H1 (cell line): ENCODE measurements around the gene PLOD1. TPM values are rescaled to one million over a fixed set of nuclear protein-coding genes. Genes with fewer than 3 reads are reported as not detected.

Source experiments
- CTCF ChIA-PET: fragments of 300-600 bp; sonication (Branson Sonifier 250); formaldehyde crosslinking; loops from one replicate; lab custom pipeline; 2021; ENCODE audit not compliant: partially characterized antibody; lab: Charles Lee
- POLR2A ChIA-PET: fragments of 300-600 bp; sonication (Branson Sonifier 250); formaldehyde crosslinking; loops from one replicate; lab custom pipeline; 2021; ENCODE audit warnings: inconsistent platforms; ENCODE audit not compliant: partially characterized antibody; lab: Charles Lee
- DNase-seq, 2 experiments: peaks; one replicate each; pipeline versions ENCODE4 v3.0.0 to v3.0.0-alpha.2; 2010 to 2022; ENCODE audit warnings: low spot score in 2 of 2, low read depth in 1 of 2, mixed read lengths in 1 of 2
- FAIRE-seq: peaks from 2 replicates; lab custom pipeline; 2011; peaks lifted over from hg19 to GRCh38; lab: Jason Lieb, UNC
- H2AFZ ChIP-seq: 2 replicates; pipeline ENCODE4 v1.8.1; 2012; ENCODE audit warnings: low read length, inconsistent platforms
- H2AK5ac ChIP-seq: 2 replicates; pipeline ENCODE4 v1.6.1; 2013; ENCODE audit warnings: low read depth, low read length
- H2BK120ac ChIP-seq: replicated peaks from 2 replicates; pipeline ENCODE3; 2013; ENCODE audit warnings: low read depth, low read length, inconsistent platforms
- H2BK12ac ChIP-seq: 2 replicates; pipeline ENCODE4 v1.6.1; 2013; ENCODE audit warnings: low read depth, low read length
- H2BK15ac ChIP-seq: 2 replicates; pipeline ENCODE4 v1.6.1; 2013; ENCODE audit warnings: low read length
- H2BK20ac ChIP-seq: 2 replicates; pipeline ENCODE4 v1.6.1; 2013; ENCODE audit warnings: low read length
- H2BK5ac ChIP-seq: 2 replicates; pipeline ENCODE4 v1.6.1; 2013; ENCODE audit warnings: low read depth, low read length
- H3K14ac ChIP-seq: 2 replicates; pipeline ENCODE4 v1.6.1; 2013; ENCODE audit warnings: inconsistent platforms; ENCODE audit not compliant: insufficient read length
- H3K18ac ChIP-seq: 2 replicates; pipeline ENCODE4 v1.6.1; 2013; ENCODE audit warnings: low read length; ENCODE audit errors: extremely low read depth
- H3K23ac ChIP-seq: 2 replicates; pipeline ENCODE4 v1.6.1; 2013; ENCODE audit warnings: inconsistent platforms; ENCODE audit not compliant: insufficient read length
- H3K23me2 ChIP-seq: 2 replicates; pipeline ENCODE4 v1.6.1; 2013; ENCODE audit warnings: low read depth, low read length
- H3K27ac ChIP-seq: 2 replicates; pipeline ENCODE4 v1.6.1; 2011; ENCODE audit warnings: low read depth, low read length, inconsistent platforms
- H3K27me3 ChIP-seq, 4 experiments: replicated peaks in 1 of 4; 1 replicate in 1 of 4; 2 replicates in 3 of 4; pipeline versions ENCODE4 v1.6.1 to v1.8.1; 2011 to 2013; ENCODE audit warnings: low read length in 3 of 4, mild to moderate bottlenecking in 3 of 4, inconsistent platforms in 2 of 4, mixed read lengths in 2 of 4, moderate library complexity in 1 of 4; ENCODE audit not compliant: control insufficient read depth in 3 of 4, insufficient read depth in 3 of 4; ENCODE audit errors: extremely low read depth in 1 of 4
- H3K36me3 ChIP-seq, 4 experiments: 2 replicates each; pipeline versions ENCODE4 v1.6.1 to v1.8.1; 2011 to 2013; ENCODE audit warnings: mild to moderate bottlenecking in 4 of 4, low read length in 3 of 4, moderate library complexity in 2 of 4, control low read depth in 1 of 4, inconsistent platforms in 1 of 4; ENCODE audit not compliant: insufficient read depth in 4 of 4, control insufficient read depth in 2 of 4
- H3K4ac ChIP-seq: replicated peaks from 2 replicates; pipeline ENCODE3; 2013; ENCODE audit warnings: low read length, low read depth, mixed read lengths, inconsistent platforms; ENCODE audit not compliant: insufficient read length
- H3K4me1 ChIP-seq, 4 experiments: replicated peaks in 1 of 4; 1 replicate in 1 of 4; 2 replicates in 3 of 4; pipeline versions ENCODE4 v1.6.1 to v1.8.1; 2011 to 2013; ENCODE audit warnings: low read length in 3 of 4, inconsistent platforms in 2 of 4, mixed read lengths in 1 of 4; ENCODE audit not compliant: insufficient read depth in 4 of 4, control insufficient read depth in 3 of 4
- H3K4me2 ChIP-seq, 2 experiments: 2 replicates each; pipeline versions ENCODE4 v1.6.1 to v1.8.1; 2011 to 2013; ENCODE audit warnings: low read depth in 2 of 2, low read length in 2 of 2, control low read depth in 1 of 2, inconsistent platforms in 1 of 2, mild to moderate bottlenecking in 1 of 2; ENCODE audit not compliant: insufficient read depth in 1 of 2
- H3K4me3 ChIP-seq, 4 experiments: fragments of 200-600, 300-600 bp in 1 of 4; sonication (generic), shearing (Covaris generic), sonication (Bioruptor Twin) in 1 of 4; 2 replicates each; pipeline versions ENCODE4 v1.5.1 to v1.8.1; 2011 to 2016; ENCODE audit warnings: low read length in 4 of 4, low read depth in 3 of 4, control low read depth in 2 of 4, inconsistent platforms in 2 of 4, mild to moderate bottlenecking in 2 of 4, mixed read lengths in 1 of 4, moderate library complexity in 1 of 4; ENCODE audit not compliant: insufficient read depth in 2 of 4; ENCODE audit errors: extremely low read depth in 1 of 4
- H3K56ac ChIP-seq: replicated peaks from 2 replicates; pipeline ENCODE3; 2013; ENCODE audit warnings: low read depth, mild to moderate bottlenecking, mixed read lengths, low read length, inconsistent platforms; ENCODE audit not compliant: insufficient read length
- H3K79me1 ChIP-seq: 2 replicates; pipeline ENCODE4 v1.6.1; 2013; ENCODE audit warnings: low read depth, low read length, control low read depth
- H3K79me2 ChIP-seq, 2 experiments: 2 replicates each; pipeline versions ENCODE4 v1.6.1 to v1.8.1; 2012 to 2013; ENCODE audit warnings: low read length in 2 of 2, mild to moderate bottlenecking in 2 of 2, inconsistent platforms in 1 of 2; ENCODE audit not compliant: insufficient read depth in 2 of 2, control insufficient read depth in 1 of 2
- H3K9ac ChIP-seq, 4 experiments: replicated peaks in 1 of 4; 1 replicate in 1 of 4; 2 replicates in 3 of 4; pipeline versions ENCODE4 v1.6.1 to v1.8.1; 2011 to 2013; ENCODE audit warnings: low read depth in 3 of 4, low read length in 3 of 4, control low read depth in 2 of 4, mild to moderate bottlenecking in 2 of 4, moderate library complexity in 2 of 4, inconsistent platforms in 1 of 4; ENCODE audit errors: extremely low read depth in 1 of 4
- H3K9me3 ChIP-seq, 2 experiments: 2 replicates each; pipeline versions ENCODE4 v1.6.1 to v1.8.1; 2012 to 2013; ENCODE audit warnings: mild to moderate bottlenecking in 2 of 2, moderate library complexity in 2 of 2, control low read depth in 1 of 2, inconsistent platforms in 1 of 2, low read depth in 1 of 2, low read length in 1 of 2, mixed read lengths in 1 of 2; ENCODE audit not compliant: insufficient read depth in 2 of 2
- H4K20me1 ChIP-seq, 2 experiments: replicated peaks in 1 of 2; 2 replicates each; pipeline versions ENCODE3 to v1.8.1; 2011 to 2013; ENCODE audit warnings: inconsistent platforms in 2 of 2, low read length in 2 of 2, mild to moderate bottlenecking in 1 of 2; ENCODE audit not compliant: insufficient read depth in 2 of 2, control insufficient read depth in 1 of 2
- H4K5ac ChIP-seq: 2 replicates; pipeline ENCODE4 v1.6.1; 2013; ENCODE audit warnings: low read length, low read depth, mixed read lengths, inconsistent platforms; ENCODE audit not compliant: insufficient read length
- H4K8ac ChIP-seq: 2 replicates; pipeline ENCODE4 v1.8.0; 2013; ENCODE audit warnings: mild to moderate bottlenecking, moderate library complexity, low read length, inconsistent platforms; ENCODE audit not compliant: insufficient read depth; ENCODE audit errors: extremely low read depth
- H4K91ac ChIP-seq: replicated peaks from 2 replicates; pipeline ENCODE3; 2013; ENCODE audit warnings: low read length, mixed read lengths, inconsistent platforms; ENCODE audit not compliant: insufficient read length
- BCL11A ChIP-seq, 2 experiments: IDR thresholded peaks; one replicate each; pipeline ENCODE4 v1.6.1; 2011; ENCODE audit warnings: low read depth in 2 of 2, low read length in 2 of 2, mild to moderate bottlenecking in 2 of 2
- EP300 ChIP-seq, 2 experiments: IDR thresholded peaks; 1 replicate in 1 of 2; 2 replicates in 1 of 2; pipeline ENCODE4 v1.6.1; 2011 to 2012; ENCODE audit warnings: low read depth in 2 of 2, low read length in 2 of 2, mild to moderate bottlenecking in 2 of 2, borderline replicate concordance in 1 of 2, inconsistent platforms in 1 of 2, moderate library complexity in 1 of 2
- GABPA ChIP-seq: IDR thresholded peaks from 2 replicates; pipeline ENCODE4 v1.6.1; 2011; ENCODE audit warnings: mild to moderate bottlenecking, low read length, moderate library complexity, borderline replicate concordance; ENCODE audit not compliant: insufficient read depth
- GTF2F1 ChIP-seq: IDR thresholded peaks from 2 replicates; pipeline ENCODE4 v1.6.1; 2012; ENCODE audit warnings: low read depth, low read length, improper control_type of control experiment, borderline replicate concordance
- HDAC2 ChIP-seq, 2 experiments: fragments of 300-600 bp in 1 of 2; sonication (generic) in 1 of 2; IDR thresholded peaks; 2 replicates each; pipeline ENCODE4 v1.6.1; 2011 to 2012; ENCODE audit warnings: low read depth in 2 of 2, low read length in 2 of 2, mild to moderate bottlenecking in 2 of 2, moderate library complexity in 2 of 2, borderline replicate concordance in 1 of 2, inconsistent platforms in 1 of 2
- KDM1A ChIP-seq: fragments of 200-600, 300-600 bp; sonication (generic); IDR thresholded peaks from 2 replicates; pipeline ENCODE4 v1.7.1; 2016; ENCODE audit warnings: mild to moderate bottlenecking, low read length, borderline replicate concordance
- SIN3A ChIP-seq, 2 experiments: IDR thresholded peaks in 1 of 2; conservative IDR thresholded peaks in 1 of 2; 2 replicates each; pipeline ENCODE4 v1.6.1; 2011 to 2012; ENCODE audit warnings: low read length in 2 of 2, improper control_type of control experiment in 1 of 2, low read depth in 1 of 2, mild to moderate bottlenecking in 1 of 2
- SP4 ChIP-seq: IDR thresholded peaks from 2 replicates; pipeline ENCODE4 v1.6.1; 2012; ENCODE audit warnings: low read length, inconsistent platforms
- TBP ChIP-seq: IDR thresholded peaks from 2 replicates; pipeline ENCODE4 v1.6.1; 2011; ENCODE audit warnings: low read depth, low read length, improper control_type of control experiment
- TEAD4 ChIP-seq: IDR thresholded peaks from 2 replicates; pipeline ENCODE4 v1.6.1; 2012; ENCODE audit warnings: low read depth, low read length, inconsistent platforms, mixed read lengths
- WGBS, 2 experiments: shearing (Covaris generic) in 1 of 2; methylation state at CpG; one replicate each; pipeline versions ENCODE4 v1.1.6 to v1.1.7; 2013 to 2015; ENCODE audit warnings: low lambda C conversion rate in 2 of 2, mixed read lengths in 2 of 2, inconsistent platforms in 1 of 2, low coverage in 1 of 2, missing lambda C conversion rate in 1 of 2; ENCODE audit not compliant: insufficient replicate concordance in 2 of 2, insufficient coverage in 1 of 2, insufficient read length in 1 of 2; ENCODE audit errors: extremely low coverage in 1 of 2, missing lambda C conversion rate in 1 of 2; 5-methylcytosine and 5-hydroxymethylcytosine counted together
- polyA plus RNA-seq, 7 experiments: library from polyadenylated mRNA; depleted of rRNA in 3 of 7; stranded (reverse) in 5 of 7; unstranded in 2 of 7; fragments of >200 nt in 5 of 7; fragments of 200-250 nt in 2 of 7; gene quantifications; 1 replicate in 5 of 7; 2 replicates in 1 of 7; 4 replicates in 1 of 7; pipeline versions ENCODE4 v1.2.1 to v1.2.3, GENCODE V29; 2011 to 2013; ENCODE audit warnings: missing spikeins in 2 of 7, mixed read lengths in 2 of 7
- total RNA-seq: library from RNA; stranded (reverse); fragmentation: NEBNext Ultra II Directional; extraction: Animal tissue kit (Norgen Biotek cat#: 25700); gene quantifications from 2 replicates; pipeline ENCODE4 v1.2.1, GENCODE V29; 2021
- TF ChIP-seq, protein P1 (sequence below): IDR thresholded peaks from 2 replicates; pipeline ENCODE4 v1.6.1; 2011; ENCODE audit warnings: low read depth, mild to moderate bottlenecking, low read length; ENCODE audit not compliant: insufficient read depth

The PLOD1 gene
- total and polyA plus RNA-seq, 2 of the 8 experiments (the other 6 are each of a cell fraction or from before 2014, with no cell fraction given), result 44.9 to 51.8 TPM

DNA sequence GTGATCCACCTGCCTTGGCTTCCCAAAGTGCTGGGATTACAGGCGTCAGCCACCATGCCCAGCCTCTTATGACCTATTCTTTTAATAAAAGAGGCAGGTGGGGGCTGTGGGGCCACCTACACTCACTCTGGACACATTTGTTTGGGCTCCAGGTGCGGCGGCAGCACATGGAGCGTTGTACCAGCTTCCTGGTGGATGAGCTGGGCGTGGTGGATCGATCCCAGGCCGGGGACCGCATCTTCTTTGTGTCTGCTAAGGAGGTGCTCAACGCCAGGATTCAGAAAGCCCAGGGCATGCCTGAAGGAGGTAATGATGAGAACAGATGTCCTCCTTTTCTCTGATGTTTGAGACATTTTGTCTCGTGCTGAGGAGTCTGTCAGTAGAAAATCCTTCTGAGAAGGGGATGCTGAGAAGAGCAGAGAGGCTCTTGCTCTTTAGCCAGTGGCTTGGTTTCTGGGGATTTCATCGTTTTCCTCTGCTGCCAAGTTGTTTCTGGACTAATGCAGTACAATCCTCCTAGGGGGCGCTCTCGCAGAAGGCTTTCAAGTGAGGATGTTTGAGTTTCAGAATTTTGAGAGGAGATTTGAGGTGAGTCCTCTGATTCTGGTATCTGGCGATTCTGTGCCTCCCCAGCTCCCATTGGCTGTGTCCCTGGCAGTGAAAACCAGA is 66.9 kb downstream of the PLOD1 start:
- H3K36me3 ChIP-seq, result peaks cover 38 to 75% (median 58%) of the 10 kb centered on the region in 4 experiments
- no peak overlapping the region for H3K4ac ChIP-seq
- no peak overlapping the region for H3K18ac ChIP-seq
- H2AK5ac ChIP-seq, result no peak overlapping the region
- no peak overlapping the region for H2BK12ac ChIP-seq
- DNase-seq, result peak in 1 of 2 experiments; percentile 83
- H4K91ac ChIP-seq, result no peak overlapping the region
- CTCF ChIA-PET, result interaction anchor here (1.0 to 3.2 kb wide), 17 partner anchors 9 to 216 kb away, joined by 3 to 26 read pairs (median 4); partner anchors contain the start of gene MIIP
- 78% methylated on average over 14 of the region's 14 CpGs; no CpG with 5 or more reads in 1 of the 2 experiments for WGBS, 2 experiments
- no peaks in the 10 kb centered on the region for H3K23me2 ChIP-seq
- peaks cover 0 to 11% of the 10 kb centered on the region in 2 experiments for H4K20me1 ChIP-seq
- no peaks in the 10 kb centered on the region; the same call in 1 of the 2 replicates for H3K79me1 ChIP-seq
- H3K4me1 ChIP-seq, result no peaks in the 10 kb centered on the region
- no peak overlapping the region for H3K23ac ChIP-seq
- H3K9me3 ChIP-seq, result no peaks in the 10 kb centered on the region
- no peaks in the 10 kb centered on the region for H3K27me3 ChIP-seq
- H3K4me2 ChIP-seq, result no peak overlapping the region
- no peak overlapping the region for H3K14ac ChIP-seq
- no peak overlapping the region; a peak in 1 of 7 replicates for H3K9ac ChIP-seq
- H3K56ac ChIP-seq, result no peak overlapping the region
- H2AFZ ChIP-seq, result no peak overlapping the region
- no peak overlapping the region for H3K4me3 ChIP-seq
- peak overlapping the region; percentile 76; the same call in 1 of the 2 replicates for H4K8ac ChIP-seq
- no peak overlapping the region for H2BK15ac ChIP-seq
- no peak overlapping the region for H2BK20ac ChIP-seq
- H3K79me2 ChIP-seq, result no peaks in the 10 kb centered on the region
- H2BK120ac ChIP-seq, result no peak overlapping the region
- no peak overlapping the region; the same call in 1 of the 2 replicates for H2BK5ac ChIP-seq
- H4K5ac ChIP-seq, result no peak overlapping the region
- FAIRE-seq, result no peak
- POLR2A ChIA-PET, result interaction anchor here (1.4 to 3.1 kb wide), 7 partner anchors 9 to 93 kb away, joined by 3 to 15 read pairs (median 6); partner anchors contain the start of genes MFN2 and MIIP
- no peak overlapping the region for H3K27ac ChIP-seq
- TF ChIP-seq SP4, result no peak
- no peak for TF ChIP-seq TBP
- no peak for TF ChIP-seq EP300 (IDR thresholded peaks at IDR 0.05; ENCODE audit: borderline replicate concordance in 1 of 2, low read depth in 2 of 2, low read length in 2 of 2)
- no peak for TF ChIP-seq BCL11A (IDR thresholded peaks at IDR 0.05; ENCODE audit: low read depth in 2 of 2, low read length in 2 of 2)
- TF ChIP-seq HDAC2 (IDR thresholded peaks at IDR 0.05; ENCODE audit: borderline replicate concordance in 1 of 2, low read depth in 2 of 2, low read length in 2 of 2), result no peak
- no peak for TF ChIP-seq KDM1A
- TF ChIP-seq GABPA, result peak; percentile 56; the same call in 1 of the 2 replicates
- TF ChIP-seq, protein P1, sequence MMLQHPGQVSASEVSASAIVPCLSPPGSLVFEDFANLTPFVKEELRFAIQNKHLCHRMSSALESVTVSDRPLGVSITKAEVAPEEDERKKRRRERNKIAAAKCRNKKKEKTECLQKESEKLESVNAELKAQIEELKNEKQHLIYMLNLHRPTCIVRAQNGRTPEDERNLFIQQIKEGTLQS, result no peak
- TF ChIP-seq GTF2F1, result no peak
- TF ChIP-seq SIN3A (conservative IDR thresholded peaks at IDR 0.05 in 1 of 2, IDR thresholded peaks at IDR 0.05 in 1 of 2; ENCODE audit: low read depth in 1 of 2, low read length in 2 of 2), result no peak
- no peak for TF ChIP-seq TEAD4
